ENCODE measurements around the gene SOX13.

Gene SOX13

DNA sequence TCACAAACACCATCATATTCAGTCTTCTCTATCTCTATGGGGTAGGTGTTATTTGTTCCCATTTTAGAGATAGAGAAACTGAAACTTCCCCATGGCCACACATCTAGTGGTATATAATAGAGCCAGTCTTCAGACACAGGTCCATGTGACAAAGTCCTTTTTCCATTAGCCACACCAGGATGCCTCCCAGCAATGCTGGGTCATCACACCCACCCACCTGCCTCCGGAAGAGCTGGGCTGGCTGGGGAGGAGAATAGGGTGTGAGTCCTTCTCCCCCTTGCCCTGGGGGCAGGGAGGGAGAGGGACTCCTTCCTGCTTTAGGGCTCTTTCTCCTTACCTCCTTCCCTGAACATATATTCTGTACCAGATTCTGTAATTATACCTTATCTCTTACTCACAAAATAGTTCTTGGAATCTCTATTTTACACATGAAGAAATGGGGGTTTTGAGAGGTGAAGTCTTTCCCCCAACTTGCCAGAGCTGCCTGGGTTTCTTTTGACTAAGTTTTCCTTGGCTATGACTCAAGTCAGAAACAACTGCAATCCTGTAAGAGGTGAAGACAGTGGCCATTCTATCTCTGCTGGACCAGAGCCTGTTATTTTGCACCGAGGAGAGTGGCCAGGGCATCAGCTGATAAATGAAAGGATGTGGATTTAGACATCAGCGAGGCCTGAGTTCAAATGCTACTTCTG lies 30.0 kb downstream of the SOX13 start:
- no peaks in the 10 kb centered on the region for H4K20me1 ChIP-seq (ENCODE audit: insufficient read depth)
- no peak overlapping the region for H3K27ac ChIP-seq
- no peaks in the 10 kb centered on the region for H3K4me1 ChIP-seq (ENCODE audit: low read depth, poor library complexity, severe bottlenecking)
- H3K36me3 ChIP-seq (ENCODE audit: insufficient read depth) = no peaks in the 10 kb centered on the region
- no peak overlapping the region for H3K4me3 ChIP-seq (IDR thresholded peaks at IDR 0.05; ENCODE audit: insufficient read depth, low read depth, low read length)
- H3K27me3 ChIP-seq (ENCODE audit: insufficient read depth, low read depth) = no peaks in the 10 kb centered on the region
- no peak overlapping the region for H3K4me2 ChIP-seq
- no peak overlapping the region for H2AFZ ChIP-seq (ENCODE audit: low read depth)
- TF ChIP-seq, protein P1, sequence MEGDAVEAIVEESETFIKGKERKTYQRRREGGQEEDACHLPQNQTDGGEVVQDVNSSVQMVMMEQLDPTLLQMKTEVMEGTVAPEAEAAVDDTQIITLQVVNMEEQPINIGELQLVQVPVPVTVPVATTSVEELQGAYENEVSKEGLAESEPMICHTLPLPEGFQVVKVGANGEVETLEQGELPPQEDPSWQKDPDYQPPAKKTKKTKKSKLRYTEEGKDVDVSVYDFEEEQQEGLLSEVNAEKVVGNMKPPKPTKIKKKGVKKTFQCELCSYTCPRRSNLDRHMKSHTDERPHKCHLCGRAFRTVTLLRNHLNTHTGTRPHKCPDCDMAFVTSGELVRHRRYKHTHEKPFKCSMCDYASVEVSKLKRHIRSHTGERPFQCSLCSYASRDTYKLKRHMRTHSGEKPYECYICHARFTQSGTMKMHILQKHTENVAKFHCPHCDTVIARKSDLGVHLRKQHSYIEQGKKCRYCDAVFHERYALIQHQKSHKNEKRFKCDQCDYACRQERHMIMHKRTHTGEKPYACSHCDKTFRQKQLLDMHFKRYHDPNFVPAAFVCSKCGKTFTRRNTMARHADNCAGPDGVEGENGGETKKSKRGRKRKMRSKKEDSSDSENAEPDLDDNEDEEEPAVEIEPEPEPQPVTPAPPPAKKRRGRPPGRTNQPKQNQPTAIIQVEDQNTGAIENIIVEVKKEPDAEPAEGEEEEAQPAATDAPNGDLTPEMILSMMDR (conservative IDR thresholded peaks at IDR 0.05; ENCODE audit: low read depth, low read length) = no peak
- no peaks in the 10 kb centered on the region for H3K79me2 ChIP-seq (ENCODE audit: insufficient read depth, low read depth)
- H3K9ac ChIP-seq = no peak overlapping the region

DNA sequence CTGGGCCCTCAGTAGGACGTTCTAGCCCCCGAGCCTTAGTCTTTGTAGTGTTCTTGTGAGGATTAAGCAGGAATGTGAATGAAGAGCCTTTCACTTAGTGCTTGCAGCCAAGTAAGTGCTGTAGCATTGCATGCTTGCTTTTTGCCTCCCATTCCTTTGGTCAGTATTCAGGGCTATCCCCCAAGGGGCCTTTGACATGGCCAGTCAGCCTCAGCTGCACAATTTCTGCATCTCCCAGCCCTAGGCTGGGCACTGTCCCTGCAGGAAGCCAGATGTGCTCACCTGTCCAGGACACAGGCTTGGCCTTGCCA lies 30.5 kb downstream of the SOX13 start:
- Histone ChIP-seq H2AFZ (ENCODE audit: low read depth) (no peak overlapping the region), H3K9ac (no peak overlapping the region), H3K36me3 (ENCODE audit: insufficient read depth) (no peaks in the 10 kb centered on the region), H4K20me1 (ENCODE audit: insufficient read depth) (no peaks in the 10 kb centered on the region), H3K4me3 (IDR thresholded peaks at IDR 0.05; ENCODE audit: insufficient read depth, low read depth, low read length) (no peak overlapping the region), H3K4me2 (no peak overlapping the region), H3K4me1 (ENCODE audit: low read depth, poor library complexity, severe bottlenecking) (no peaks in the 10 kb centered on the region), H3K27ac (no peak overlapping the region), H3K79me2 (ENCODE audit: insufficient read depth, low read depth) (no peaks in the 10 kb centered on the region), H3K27me3 (ENCODE audit: insufficient read depth, low read depth) (no peaks in the 10 kb centered on the region)
- TF ChIP-seq, protein P1 (conservative IDR thresholded peaks at IDR 0.05; ENCODE audit: low read depth, low read length) = no peak

DNA sequence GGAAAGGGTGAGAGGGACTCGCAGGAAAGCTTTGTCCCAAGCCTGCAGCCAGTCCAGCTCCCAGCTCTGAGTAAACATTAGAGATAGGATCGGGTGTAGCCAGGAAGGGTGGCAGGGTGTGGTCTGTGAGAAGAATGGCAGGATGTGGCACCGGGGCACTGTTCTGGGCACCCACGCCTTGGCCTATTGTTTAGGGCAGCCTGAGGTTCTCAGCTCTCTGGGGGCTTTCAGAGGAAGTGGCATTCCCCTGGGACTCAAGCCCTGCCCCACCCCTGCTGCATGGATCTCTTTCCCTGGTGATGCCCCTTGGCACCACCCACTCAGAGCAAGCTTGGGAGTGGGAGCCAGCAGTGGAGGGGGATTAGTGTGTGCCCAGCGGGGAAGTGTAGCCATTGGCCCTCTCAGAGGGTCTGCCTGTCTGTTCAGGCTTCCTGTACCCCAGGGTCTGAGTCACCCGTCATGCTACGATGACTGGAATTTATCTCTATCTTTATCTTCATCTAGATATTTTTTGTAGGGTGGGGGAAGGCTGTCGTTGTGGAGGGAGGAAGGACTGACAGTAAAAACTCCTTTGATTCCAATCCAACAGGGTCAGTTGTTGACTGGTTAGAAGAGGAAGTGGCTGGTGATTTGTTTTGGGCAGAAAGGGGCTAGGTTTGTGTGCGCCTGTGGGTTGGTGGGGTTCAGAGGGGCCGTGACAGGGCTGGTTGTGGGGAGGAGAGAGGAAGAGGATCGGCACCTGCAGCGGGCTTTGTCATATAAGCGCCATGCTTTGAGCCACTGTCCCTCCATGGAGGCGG lies 31.6 kb downstream of the SOX13 start:
- TF ChIP-seq, protein P1 (conservative IDR thresholded peaks at IDR 0.05; ENCODE audit: low read depth, low read length) = no peak
- Histone ChIP-seq H2AFZ (ENCODE audit: low read depth) (no peak overlapping the region), H3K4me3 (IDR thresholded peaks at IDR 0.05; ENCODE audit: insufficient read depth, low read depth, low read length) (no peak overlapping the region), H4K20me1 (ENCODE audit: insufficient read depth) (no peaks in the 10 kb centered on the region), H3K4me1 (ENCODE audit: low read depth, poor library complexity, severe bottlenecking) (no peaks in the 10 kb centered on the region), H3K27me3 (ENCODE audit: insufficient read depth, low read depth) (no peaks in the 10 kb centered on the region), H3K79me2 (ENCODE audit: insufficient read depth, low read depth) (no peaks in the 10 kb centered on the region), H3K9ac (no peak overlapping the region), H3K27ac (no peak overlapping the region), H3K4me2 (no peak overlapping the region), H3K36me3 (ENCODE audit: insufficient read depth) (no peaks in the 10 kb centered on the region)

DNA sequence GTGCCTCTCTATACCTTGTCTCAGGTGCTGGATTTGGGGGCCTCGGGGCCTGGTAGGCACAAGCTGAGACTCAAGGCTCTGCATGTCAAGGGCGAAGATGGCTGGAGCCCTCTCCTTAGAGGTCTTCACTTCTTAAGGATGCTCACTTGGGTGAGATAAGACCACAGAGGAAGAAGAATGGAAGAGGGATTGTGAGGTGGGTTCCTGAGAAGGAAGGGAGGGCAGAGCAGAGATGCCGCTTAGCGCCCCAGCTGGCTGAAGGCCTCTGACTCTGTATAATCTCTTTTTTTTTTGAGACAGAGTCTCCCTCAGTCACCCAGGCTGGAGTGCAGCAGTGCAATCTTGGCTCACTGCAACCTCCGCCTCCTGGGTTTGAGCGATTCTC lies 32.2 kb downstream of the SOX13 start:
- H3K36me3 ChIP-seq (ENCODE audit: insufficient read depth) = no peaks in the 10 kb centered on the region
- no peaks in the 10 kb centered on the region for H3K4me1 ChIP-seq (ENCODE audit: low read depth, poor library complexity, severe bottlenecking)
- TF ChIP-seq, protein P1 (conservative IDR thresholded peaks at IDR 0.05; ENCODE audit: low read depth, low read length) = no peak
- no peak overlapping the region for H3K27ac ChIP-seq
- H3K4me3 ChIP-seq (IDR thresholded peaks at IDR 0.05; ENCODE audit: insufficient read depth, low read depth, low read length) = no peak overlapping the region
- no peak overlapping the region for H3K4me2 ChIP-seq
- H2AFZ ChIP-seq (ENCODE audit: low read depth) = no peak overlapping the region
- H3K79me2 ChIP-seq (ENCODE audit: insufficient read depth, low read depth) = no peaks in the 10 kb centered on the region
- no peak overlapping the region for H3K9ac ChIP-seq
- no peaks in the 10 kb centered on the region for H4K20me1 ChIP-seq (ENCODE audit: insufficient read depth)
- no peaks in the 10 kb centered on the region for H3K27me3 ChIP-seq (ENCODE audit: insufficient read depth, low read depth)
